AG04449 (cell line): Measurements from ENCODE around the gene HADHA.

Experiments
- CTCF ChIA-PET: fragments of 350-600 bp; formaldehyde crosslinking; extraction: SDS; loops from one replicate; lab custom pipeline; 2021; ENCODE audit warnings: antibody characterized with exemption; lab: Yijun Ruan, JAX
- POLR2A ChIA-PET: fragments of 400-600, 350-600 bp; formaldehyde crosslinking; extraction: SDS; loops from one replicate; lab custom pipeline; 2020; ENCODE audit warnings: antibody characterized with exemption, inconsistent platforms; lab: Yijun Ruan, JAX
- DNase-seq: peaks from one replicate; pipeline ENCODE4 v3.0.0-alpha.2; 2010; ENCODE audit warnings: low read depth, low spot score
- H3K4me3 ChIP-seq: 2 replicates; pipeline ENCODE4 v1.5.1; 2011; ENCODE audit warnings: low read depth, mild to moderate bottlenecking, control low read depth, low read length
- TF ChIP-seq, protein P1 (sequence below): IDR thresholded peaks from one replicate; pipeline ENCODE4 v1.5.1; 2011; ENCODE audit warnings: mild to moderate bottlenecking, moderate library complexity, low read length, control low read depth, inconsistent platforms; ENCODE audit not compliant: insufficient read depth; ENCODE audit errors: missing control alignments

The HADHA gene

GRCh38 chr2:26246818-26247217, 2.4 kb upstream of the HADHA start:
- POLR2A ChIA-PET = no interaction called here
- DNase-seq = no peak
- TF ChIP-seq, protein P1, sequence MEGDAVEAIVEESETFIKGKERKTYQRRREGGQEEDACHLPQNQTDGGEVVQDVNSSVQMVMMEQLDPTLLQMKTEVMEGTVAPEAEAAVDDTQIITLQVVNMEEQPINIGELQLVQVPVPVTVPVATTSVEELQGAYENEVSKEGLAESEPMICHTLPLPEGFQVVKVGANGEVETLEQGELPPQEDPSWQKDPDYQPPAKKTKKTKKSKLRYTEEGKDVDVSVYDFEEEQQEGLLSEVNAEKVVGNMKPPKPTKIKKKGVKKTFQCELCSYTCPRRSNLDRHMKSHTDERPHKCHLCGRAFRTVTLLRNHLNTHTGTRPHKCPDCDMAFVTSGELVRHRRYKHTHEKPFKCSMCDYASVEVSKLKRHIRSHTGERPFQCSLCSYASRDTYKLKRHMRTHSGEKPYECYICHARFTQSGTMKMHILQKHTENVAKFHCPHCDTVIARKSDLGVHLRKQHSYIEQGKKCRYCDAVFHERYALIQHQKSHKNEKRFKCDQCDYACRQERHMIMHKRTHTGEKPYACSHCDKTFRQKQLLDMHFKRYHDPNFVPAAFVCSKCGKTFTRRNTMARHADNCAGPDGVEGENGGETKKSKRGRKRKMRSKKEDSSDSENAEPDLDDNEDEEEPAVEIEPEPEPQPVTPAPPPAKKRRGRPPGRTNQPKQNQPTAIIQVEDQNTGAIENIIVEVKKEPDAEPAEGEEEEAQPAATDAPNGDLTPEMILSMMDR = no peak
- CTCF ChIA-PET = interaction anchor here (0.5 to 1.5 kb wide), 4 partner anchors 14 to 221 kb away, joined by 3 to 4 read pairs (median 3); no protein-coding TSS in a partner anchor
- no peak overlapping the region for H3K4me3 ChIP-seq

DNA sequence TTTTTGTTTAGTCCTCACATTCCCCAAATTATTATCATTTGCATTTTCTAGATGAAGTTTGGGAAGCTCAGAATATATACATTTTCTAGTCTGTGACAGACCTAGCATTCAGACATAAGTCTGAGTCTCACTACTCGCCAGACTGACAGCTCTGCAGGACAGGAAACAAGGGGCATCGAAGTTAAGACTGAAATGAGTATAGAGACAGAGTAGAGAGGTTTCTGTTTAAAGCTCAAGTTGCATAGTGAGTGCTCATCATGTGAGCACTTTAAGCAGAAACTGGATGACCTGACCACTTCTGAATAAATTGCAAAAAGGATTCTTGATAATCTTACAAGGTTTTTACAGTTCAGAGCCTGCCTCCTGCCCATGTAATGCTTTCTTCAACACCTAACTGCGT, 1.4 kb upstream of the HADHA start:
- TF ChIP-seq, protein P1 = no peak
- ChIA-PET CTCF (interaction anchor here (1.1 kb wide), 1 partner anchor 14 kb away, joined by 3 read pairs; no protein-coding TSS in a partner anchor), POLR2A (interaction anchor here (0.7 kb wide), 1 partner anchor 54 kb away, joined by 3 read pairs; no protein-coding TSS in a partner anchor)
- H3K4me3 ChIP-seq = peak overlapping the region; percentile 92
- DNase-seq = no peak

GRCh38 chr2:26245231-26245732, 850 bp upstream of the HADHA start:
- TF ChIP-seq, protein P1 = no peak
- no peak for DNase-seq
- H3K4me3 ChIP-seq = peak overlapping the region; percentile 92
- ChIA-PET POLR2A (interaction anchor here (0.7 kb wide), 1 partner anchor 54 kb away, joined by 3 read pairs; no protein-coding TSS in a partner anchor), CTCF (interaction anchor here (1.1 kb wide), 1 partner anchor 14 kb away, joined by 3 read pairs; no protein-coding TSS in a partner anchor)

DNA sequence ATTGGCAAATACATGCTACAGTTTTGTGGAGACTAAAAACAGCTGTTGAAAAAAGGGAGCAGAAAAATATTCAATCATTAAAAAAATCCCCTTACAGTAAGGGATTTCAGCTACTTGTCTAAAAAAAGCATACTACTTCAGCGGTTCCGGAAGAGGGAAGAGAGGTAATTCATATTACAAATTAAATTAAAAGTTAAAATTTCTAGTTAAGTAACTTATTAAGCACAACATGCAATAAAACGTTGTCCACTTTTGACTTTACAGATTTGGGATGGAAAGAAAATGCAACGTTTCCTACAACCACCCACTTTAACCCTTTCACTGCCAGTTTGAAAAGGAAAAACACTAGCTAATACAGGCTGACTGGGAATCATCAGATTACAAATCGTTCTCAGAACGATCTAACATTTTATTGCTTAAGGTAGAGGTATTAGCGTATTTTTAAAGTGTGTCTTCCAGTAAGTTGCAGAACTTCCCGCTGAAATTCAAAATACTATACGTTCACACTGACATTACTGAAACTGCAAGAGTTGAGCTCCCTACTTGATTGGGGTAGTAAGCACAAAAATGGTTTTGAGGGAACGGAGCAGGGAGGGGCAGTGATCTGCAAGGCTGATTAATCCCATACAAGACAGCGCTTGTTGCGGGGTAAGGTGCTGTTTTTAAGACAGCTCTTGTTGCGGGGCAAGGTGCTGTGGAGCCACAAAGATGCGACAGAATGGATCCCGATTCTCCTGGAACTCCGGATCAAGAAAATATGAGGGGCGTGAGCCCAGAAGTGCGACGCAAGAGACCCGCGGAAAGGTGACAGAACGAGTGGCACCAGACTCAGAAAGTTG, 743 bp downstream of the HADHA start:
- no peak for DNase-seq
- ChIA-PET CTCF (interaction anchor here (0.9 to 2.1 kb wide), 4 partner anchors 20 to 335 kb away, joined by 3 to 6 read pairs (median 4); no protein-coding TSS in a partner anchor), POLR2A (interaction anchor here (0.9 to 1.0 kb wide), 2 partner anchors 102 to 226 kb away, joined by 3 to 4 read pairs; partner anchors contain the start of gene SELENOI)
- H3K4me3 ChIP-seq = peak overlapping the region; percentile 92
- TF ChIP-seq, protein P1 = no peak

DNA sequence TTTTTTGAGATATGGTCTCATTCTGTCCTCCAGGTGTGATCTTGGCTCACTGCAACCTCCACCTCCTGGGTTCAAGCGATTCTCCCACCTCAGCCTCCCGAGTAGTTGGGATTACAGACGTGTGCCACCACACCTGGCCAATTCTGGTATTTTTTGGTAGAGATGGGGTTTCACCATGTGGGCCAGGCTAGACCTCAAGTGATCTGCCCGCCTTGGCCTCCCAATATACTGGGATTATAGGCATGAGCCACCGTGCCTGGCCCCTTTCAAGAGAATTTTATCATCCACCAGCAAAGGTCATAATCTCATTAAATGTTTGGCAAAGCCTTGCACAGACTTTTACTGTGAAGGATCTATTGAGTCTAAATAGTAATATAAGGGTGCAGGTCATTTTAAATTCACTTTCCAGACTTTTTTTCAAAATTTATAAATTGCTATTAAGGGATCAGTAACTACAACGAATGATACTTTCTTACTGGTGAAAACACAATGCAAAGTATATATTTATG, 2.5 kb downstream of the HADHA start:
- H3K4me3 ChIP-seq = no peak overlapping the region
- CTCF ChIA-PET = interaction anchor here (0.7 to 2.1 kb wide), 3 partner anchors 28 to 336 kb away, joined by 3 to 6 read pairs (median 5); no protein-coding TSS in a partner anchor
- POLR2A ChIA-PET = no interaction called here
- no peak for DNase-seq
- TF ChIP-seq, protein P1 = no peak
